ENCODE measurements around the gene COX7B. TPM values are rescaled to one million over a fixed set of nuclear protein-coding genes. Genes with fewer than 3 reads are reported as not detected.
A peak's percentile ranks its signal among the peaks of the same experiment; 100 is the strongest.

COX7B gene
- total and polyA plus RNA-seq, 2 donors (not counting 3 experiments of a cell fraction or from before 2014, with no cell fraction given), result 229 to 743 TPM

- Histone ChIP-seq H4K20me1 (replicated peaks; ENCODE audit: control insufficient read depth, extremely low read depth, insufficient read depth, low read length) (no peaks in the 10 kb centered on the region), H3K9ac (replicated peaks; ENCODE audit: extremely low read depth, insufficient read depth, low read length) (no peak overlapping the region), H3K4me2 (ENCODE audit: insufficient read depth, low read length) (no peak overlapping the region), H3K27ac (ENCODE audit: insufficient read depth, low read depth, low read length) (no peak overlapping the region), H3K79me2 (ENCODE audit: control insufficient read depth, insufficient read depth, low read length) (peaks cover 55% of the 10 kb centered on the region), H3K36me3 (ENCODE audit: control insufficient read depth in 2 of 2, extremely low read depth in 1 of 2, insufficient read depth in 2 of 2, low read length in 2 of 2) (no peaks in the 10 kb centered on the region), H2AFZ (ENCODE audit: low read depth, low read length) (no peak overlapping the region), H3K9me3 (replicated peaks; ENCODE audit: control insufficient read depth, insufficient read depth, low read length) (no peaks in the 10 kb centered on the region), H3K4me1 (ENCODE audit: control insufficient read depth, extremely low read depth, insufficient read depth, low read length) (peaks cover 5% of the 10 kb centered on the region), H3K9me1 (replicated peaks; ENCODE audit: control insufficient read depth, extremely low read depth, insufficient read depth, low read length) (no peaks in the 10 kb centered on the region), H3K4me3 (replicated peaks in 1 of 3; ENCODE audit: insufficient read depth in 1 of 3, low read depth in 1 of 3, low read length in 3 of 3) (no peak overlapping the region), H3K27me3 (ENCODE audit: control insufficient read depth in 2 of 2, insufficient read depth in 2 of 2, low read length in 2 of 2) (no peaks in the 10 kb centered on the region)
- intact Hi-C loops (cut with micrococcal nuclease), result loop anchor here (5.0 to 10.0 kb wide), 2 partner anchors 1338 to 1721 kb away; partner anchors contain the start of gene PBDC1
- BruUV-seq (replicated peaks), result no TSS peak
- no peak for DNase-seq (ENCODE audit: low read depth, low spot score)
- POLR2A ChIA-PET, result no interaction called here
- TF ChIP-seq POLR2AphosphoS5 (IDR thresholded peaks at IDR 0.05; ENCODE audit: insufficient read depth, low read depth, low read length) (no peak), MYC (IDR thresholded peaks at IDR 0.05; ENCODE audit: low read depth, low read length) (no peak), GATA2 (IDR thresholded peaks at IDR 0.05; ENCODE audit: insufficient read depth, insufficient read length, low read depth, low read length) (no peak), CTCF (IDR thresholded peaks at IDR 0.05; ENCODE audit: extremely low read depth in 1 of 2, insufficient read depth in 1 of 2, low read depth in 1 of 2, low read length in 2 of 2) (no peak)
- no peak for FAIRE-seq
- dilution Hi-C loops (cut with MboI; ENCODE audit: extremely low pct_ligation_motif_present, low sequenced_read_pairs), result no loop called here
- CTCF ChIA-PET, result no interaction called here
Measured at GRCh38 chrX:77892887-77893286, 6.4 kb upstream of the COX7B start.

- peak overlapping the region in 2 of 3 experiments; percentile 35 to 78 for H3K4me3 ChIP-seq (replicated peaks in 1 of 3; ENCODE audit: insufficient read depth in 1 of 3, low read depth in 1 of 3, low read length in 3 of 3)
- peaks cover 5% of the 10 kb centered on the region for H3K4me1 ChIP-seq (ENCODE audit: control insufficient read depth, extremely low read depth, insufficient read depth, low read length)
- ChIA-PET CTCF (no interaction called here), POLR2A (no interaction called here)
- H4K20me1 ChIP-seq (replicated peaks; ENCODE audit: control insufficient read depth, extremely low read depth, insufficient read depth, low read length), result no peaks in the 10 kb centered on the region
- no peaks in the 10 kb centered on the region for H3K27me3 ChIP-seq (ENCODE audit: control insufficient read depth in 2 of 2, insufficient read depth in 2 of 2, low read length in 2 of 2)
- H3K79me2 ChIP-seq (ENCODE audit: control insufficient read depth, insufficient read depth, low read length), result peaks cover 49% of the 10 kb centered on the region
- H3K4me2 ChIP-seq (ENCODE audit: insufficient read depth, low read length), result peak overlapping the region; percentile 99
- no peak overlapping the region for H2AFZ ChIP-seq (ENCODE audit: low read depth, low read length)
- H3K9me3 ChIP-seq (replicated peaks; ENCODE audit: control insufficient read depth, insufficient read depth, low read length), result no peaks in the 10 kb centered on the region
- intact Hi-C loops (cut with micrococcal nuclease) (loop anchor here (5.0 to 10.0 kb wide), 2 partner anchors 1339 to 1721 kb away; partner anchors contain the start of gene PBDC1), dilution Hi-C loops (cut with MboI; ENCODE audit: extremely low pct_ligation_motif_present, low sequenced_read_pairs) (no loop called here)
- no peak for DNase-seq (ENCODE audit: low read depth, low spot score)
- no peaks in the 10 kb centered on the region for H3K36me3 ChIP-seq (ENCODE audit: control insufficient read depth in 2 of 2, extremely low read depth in 1 of 2, insufficient read depth in 2 of 2, low read length in 2 of 2)
- BruUV-seq (replicated peaks), result no TSS peak
- H3K27ac ChIP-seq (ENCODE audit: insufficient read depth, low read depth, low read length), result no peak overlapping the region
- peak overlapping the region; percentile 78 for H3K9ac ChIP-seq (replicated peaks; ENCODE audit: extremely low read depth, insufficient read depth, low read length)
- no peaks in the 10 kb centered on the region for H3K9me1 ChIP-seq (replicated peaks; ENCODE audit: control insufficient read depth, extremely low read depth, insufficient read depth, low read length)
- FAIRE-seq, result peak; percentile 35
- TF ChIP-seq POLR2A (IDR thresholded peaks at IDR 0.05; ENCODE audit: low read depth, low read length), result no peak
- TF ChIP-seq MYC (IDR thresholded peaks at IDR 0.05; ENCODE audit: low read depth, low read length), result no peak
- no peak for TF ChIP-seq CTCF (IDR thresholded peaks at IDR 0.05; ENCODE audit: extremely low read depth in 1 of 2, insufficient read depth in 1 of 2, low read depth in 1 of 2, low read length in 2 of 2)
- TF ChIP-seq, protein P1, sequence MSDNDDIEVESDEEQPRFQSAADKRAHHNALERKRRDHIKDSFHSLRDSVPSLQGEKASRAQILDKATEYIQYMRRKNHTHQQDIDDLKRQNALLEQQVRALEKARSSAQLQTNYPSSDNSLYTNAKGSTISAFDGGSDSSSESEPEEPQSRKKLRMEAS (IDR thresholded peaks at IDR 0.05; ENCODE audit: insufficient read depth, insufficient read length), result no peak
- TF ChIP-seq GATA2 (IDR thresholded peaks at IDR 0.05; ENCODE audit: insufficient read depth, insufficient read length, low read depth, low read length), result no peak
- no peak for TF ChIP-seq FOS (IDR thresholded peaks at IDR 0.05; ENCODE audit: borderline replicate concordance, insufficient read depth, low read length)
- no peak for TF ChIP-seq EZH2 (IDR thresholded peaks at IDR 0.05; ENCODE audit: borderline replicate concordance, low read depth, low read length, severe bottlenecking)
- TF ChIP-seq JUN (IDR thresholded peaks at IDR 0.05; ENCODE audit: borderline replicate concordance, insufficient read depth, insufficient read length, low read depth), result no peak
- TF ChIP-seq POLR2AphosphoS5 (IDR thresholded peaks at IDR 0.05; ENCODE audit: insufficient read depth, low read depth, low read length), result no peak
Measured at GRCh38 chrX:77893713-77894112, 5.6 kb upstream of the COX7B start.

Measured in endothelial cell of umbilical vein (primary cell).